HG03135 (cell line): ENCODE measurements around the gene NOX5.

Experiments used
- ATAC-seq: cut with Tn5 transposase; IDR thresholded peaks from one replicate; pipeline ENCODE4 v1.9.1; 2021; ENCODE audit warnings: mild to moderate bottlenecking, moderate library complexity; ENCODE audit not compliant: unreplicated experiment

The NOX5 gene

GRCh38 chr15:69094124-69094921, 79.8 kb downstream of the NOX5 start:
- no peak for ATAC-seq

GRCh38 chr15:69095274-69095673, 80.8 kb downstream of the NOX5 start:
- no peak for ATAC-seq

GRCh38 chr15:69096196-69096595, 81.7 kb downstream of the NOX5 start:
- ATAC-seq: no peak

- ATAC-seq: no peak
Observed at GRCh38 chr15:69096626-69097025, 82.1 kb downstream of the NOX5 start.

GRCh38 chr15:69098771-69099170, 84.3 kb downstream of the NOX5 start:
- no peak for ATAC-seq

- no peak for ATAC-seq
Observed at GRCh38 chr15:69099941-69100340, 85.4 kb downstream of the NOX5 start.

- ATAC-seq: no peak
Observed at GRCh38 chr15:69100821-69101220, 86.3 kb downstream of the NOX5 start.

GRCh38 chr15:69104050-69104750, 89.7 kb downstream of the NOX5 start:
- peak; percentile 75 for ATAC-seq

GRCh38 chr15:69105451-69105985, 91.0 kb downstream of the NOX5 start:
- ATAC-seq: no peak

GRCh38 chr15:69107025-69107620, 92.6 kb downstream of the NOX5 start:
- ATAC-seq: no peak
